ENCODE results near the gene RAPGEF1. TPM values are rescaled to one million over a fixed set of nuclear protein-coding genes. Genes with fewer than 3 reads are reported as not detected.
A peak's percentile ranks its signal among the peaks of the same experiment; 100 is the strongest.

RAPGEF1 gene
- total and polyA plus RNA-seq, 4 donors: 17.5 to 93.2 (median 54.7) TPM

GRCh38 chr9:131719262-131719908, 20.5 kb downstream of the RAPGEF1 start:
- Histone ChIP-seq H3K27me3 (ENCODE audit: control insufficient read depth in 1 of 2, insufficient read depth in 2 of 2, low read length in 1 of 2) (no peaks in the 10 kb centered on the region), H3K9me3 (ENCODE audit: control insufficient read depth, low read length) (no peaks in the 10 kb centered on the region), H3K36me3 (ENCODE audit: control insufficient read depth in 1 of 2, insufficient read depth in 2 of 2, low read length in 1 of 2) (no peaks in the 10 kb centered on the region), H3K27ac (ENCODE audit: low read depth in 1 of 2, low read length in 2 of 2) (no peak overlapping the region), H3K4me1 (ENCODE audit: control insufficient read depth in 1 of 2, insufficient read depth in 2 of 2, low read length in 2 of 2) (no peaks in the 10 kb centered on the region), H3K4me3 (ENCODE audit: low read length in 2 of 2) (no peak overlapping the region)
- no peak for ATAC-seq (ENCODE audit: low FRiP score)
- WGBS, 2 donors: 75 to 78% methylated on average over 7 of the region's 7 CpGs
- DNase-seq: no peak
- intact Hi-C loops (cut with DNase I): loop anchor here in 1 of 2 donors (5.0 kb wide), 1 partner anchor 52 kb away; no protein-coding TSS in a partner anchor

DNA sequence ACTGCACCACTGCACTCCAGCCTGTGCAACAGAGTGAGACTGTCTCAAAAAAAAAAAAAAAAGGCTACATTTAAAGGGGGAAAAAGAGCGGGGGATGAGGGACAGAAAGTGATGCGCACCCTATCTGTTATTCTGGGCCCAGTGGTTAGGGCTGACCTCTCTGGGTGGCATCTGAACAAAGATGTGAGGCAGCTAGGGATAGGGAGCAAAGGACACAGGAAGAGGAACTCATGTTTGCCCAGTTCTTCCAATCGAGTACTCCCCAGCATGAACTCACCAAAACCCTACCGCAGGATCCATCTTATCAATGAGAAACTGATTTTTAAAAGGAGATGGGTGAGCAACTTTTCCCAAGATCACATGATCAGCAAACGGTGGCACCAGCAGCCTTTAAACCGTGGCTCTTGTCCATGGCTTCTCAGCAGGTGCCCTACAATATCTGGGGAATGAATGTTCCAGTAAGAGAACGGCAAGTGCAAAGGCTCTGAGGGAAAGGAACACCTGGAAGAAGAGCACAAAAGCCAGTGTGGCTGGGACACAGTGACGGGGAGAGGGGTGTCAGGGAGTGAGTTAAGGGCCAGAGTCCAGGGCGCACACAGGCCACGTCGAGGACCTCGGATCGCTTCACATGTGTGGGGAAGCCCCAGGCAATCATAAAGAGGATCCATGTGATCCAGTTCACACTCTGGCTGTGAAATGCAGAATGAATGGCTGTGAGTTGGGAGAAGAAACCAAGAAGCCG, 22.0 kb downstream of the RAPGEF1 start:
- no peaks in the 10 kb centered on the region for H3K27me3 ChIP-seq (ENCODE audit: control insufficient read depth in 1 of 2, insufficient read depth in 2 of 2, low read length in 1 of 2)
- ATAC-seq (ENCODE audit: low FRiP score) (no peak), DNase-seq (no peak)
- 89 to 93% methylated on average over 14 of the region's 14 CpGs for WGBS, 2 donors
- no peaks in the 10 kb centered on the region for H3K36me3 ChIP-seq (ENCODE audit: control insufficient read depth in 1 of 2, insufficient read depth in 2 of 2, low read length in 1 of 2)
- intact Hi-C loops (cut with DNase I): loop anchor here in 1 of 2 donors (5.0 kb wide), 1 partner anchor 51 kb away; no protein-coding TSS in a partner anchor
- H3K27ac ChIP-seq (ENCODE audit: low read depth in 1 of 2, low read length in 2 of 2): no peak overlapping the region
- H3K4me1 ChIP-seq (ENCODE audit: control insufficient read depth in 1 of 2, insufficient read depth in 2 of 2, low read length in 2 of 2): peaks cover 0 to 3% of the 10 kb centered on the region in 2 donors
- no peak overlapping the region for H3K4me3 ChIP-seq (ENCODE audit: low read length in 2 of 2)
- no peaks in the 10 kb centered on the region for H3K9me3 ChIP-seq (ENCODE audit: control insufficient read depth, low read length)

GRCh38 chr9:131715906-131716305, 24.0 kb downstream of the RAPGEF1 start:
- peak overlapping the region in 1 of 2 donors; percentile 50 for H3K27ac ChIP-seq (ENCODE audit: low read depth in 1 of 2, low read length in 2 of 2)
- no peak overlapping the region for H3K4me3 ChIP-seq (ENCODE audit: low read length in 2 of 2)
- intact Hi-C loops (cut with DNase I): loop anchor here in 1 of 2 donors (5.0 kb wide), 1 partner anchor 49 kb away; no protein-coding TSS in a partner anchor
- H3K9me3 ChIP-seq (ENCODE audit: control insufficient read depth, low read length): no peaks in the 10 kb centered on the region
- 51 to 55% methylated on average over 5 of the region's 5 CpGs for WGBS, 2 donors
- peaks cover 0 to 3% of the 10 kb centered on the region in 2 donors for H3K4me1 ChIP-seq (ENCODE audit: control insufficient read depth in 1 of 2, insufficient read depth in 2 of 2, low read length in 2 of 2)
- ATAC-seq (ENCODE audit: low FRiP score): no peak
- no peaks in the 10 kb centered on the region for H3K36me3 ChIP-seq (ENCODE audit: control insufficient read depth in 1 of 2, insufficient read depth in 2 of 2, low read length in 1 of 2)
- DNase-seq: no peak
- H3K27me3 ChIP-seq (ENCODE audit: control insufficient read depth in 1 of 2, insufficient read depth in 2 of 2, low read length in 1 of 2): no peaks in the 10 kb centered on the region

DNA sequence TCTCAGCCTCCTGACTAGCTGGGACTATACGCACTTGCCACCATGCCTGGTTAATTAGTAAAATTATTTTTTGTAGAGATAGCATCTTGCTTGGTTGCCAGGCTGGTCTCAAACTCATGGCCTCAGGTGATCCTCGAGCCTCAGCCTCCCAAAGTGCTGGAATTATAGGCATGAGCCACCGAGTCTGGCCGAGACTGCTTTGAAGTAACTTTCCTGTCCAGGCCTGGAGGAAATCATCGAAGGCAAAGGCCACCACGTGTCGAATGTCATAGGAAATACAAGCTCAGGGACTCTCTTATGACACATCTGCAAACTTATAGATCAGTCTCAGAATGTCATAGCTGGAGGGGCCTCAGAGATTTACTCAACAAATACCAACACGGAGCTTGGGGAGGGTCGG, 25.1 kb downstream of the RAPGEF1 start:
- Histone ChIP-seq H3K27ac (ENCODE audit: low read depth in 1 of 2, low read length in 2 of 2) (peak overlapping the region; percentile 71 to 90), H3K4me1 (ENCODE audit: control insufficient read depth in 1 of 2, insufficient read depth in 2 of 2, low read length in 2 of 2) (peaks cover 0 to 3% of the 10 kb centered on the region in 2 donors), H3K4me3 (ENCODE audit: low read length in 2 of 2) (no peak overlapping the region), H3K27me3 (ENCODE audit: control insufficient read depth in 1 of 2, insufficient read depth in 2 of 2, low read length in 1 of 2) (no peaks in the 10 kb centered on the region), H3K36me3 (ENCODE audit: control insufficient read depth in 1 of 2, insufficient read depth in 2 of 2, low read length in 1 of 2) (no peaks in the 10 kb centered on the region), H3K9me3 (ENCODE audit: control insufficient read depth, low read length) (no peaks in the 10 kb centered on the region)
- ATAC-seq (ENCODE audit: low FRiP score) (no peak), DNase-seq (no peak)
- 89% methylated on average over 9 of the region's 9 CpGs for WGBS, 2 donors
- intact Hi-C loops (cut with DNase I): loop anchor here (5.0 kb wide), 2 partner anchors 38 to 48 kb away; no protein-coding TSS in a partner anchor

DNA sequence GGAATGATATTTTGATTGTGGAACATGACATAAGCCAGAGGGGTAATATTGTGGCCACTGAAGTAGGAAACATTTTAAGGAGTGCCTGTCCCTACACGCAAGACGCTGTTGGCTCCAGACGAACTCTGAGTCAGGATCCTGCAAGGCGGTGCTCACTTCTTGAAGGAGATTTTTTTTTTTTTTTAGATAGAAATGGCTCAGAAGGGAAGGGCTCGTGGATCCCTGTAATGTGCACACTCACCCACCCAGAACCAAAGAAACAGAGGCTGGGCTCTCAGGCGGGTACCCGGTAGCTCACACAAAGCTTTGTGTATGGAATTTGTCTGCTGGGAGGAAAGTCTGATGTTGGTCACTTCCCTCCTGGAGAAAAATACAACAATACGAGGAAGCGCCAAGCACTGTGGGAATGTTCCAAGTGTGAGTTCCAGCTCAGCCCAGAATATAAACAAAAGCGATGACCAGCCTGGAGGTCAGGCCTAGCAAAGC, 25.7 kb downstream of the RAPGEF1 start:
- no peaks in the 10 kb centered on the region for H3K9me3 ChIP-seq (ENCODE audit: control insufficient read depth, low read length)
- peak overlapping the region; percentile 71 to 90 for H3K27ac ChIP-seq (ENCODE audit: low read depth in 1 of 2, low read length in 2 of 2)
- intact Hi-C loops (cut with DNase I): loop anchor here (5.0 kb wide), 1 partner anchor 37 kb away; no protein-coding TSS in a partner anchor
- ATAC-seq (ENCODE audit: low FRiP score) (peak; percentile 90), DNase-seq (peak; percentile 87 to 90)
- no peak overlapping the region for H3K4me3 ChIP-seq (ENCODE audit: low read length in 2 of 2)
- 1 to 4% methylated on average over 10 of the region's 10 CpGs for WGBS, 2 donors
- peaks cover 0 to 3% of the 10 kb centered on the region in 2 donors for H3K4me1 ChIP-seq (ENCODE audit: control insufficient read depth in 1 of 2, insufficient read depth in 2 of 2, low read length in 2 of 2)
- H3K36me3 ChIP-seq (ENCODE audit: control insufficient read depth in 1 of 2, insufficient read depth in 2 of 2, low read length in 1 of 2): no peaks in the 10 kb centered on the region
- H3K27me3 ChIP-seq (ENCODE audit: control insufficient read depth in 1 of 2, insufficient read depth in 2 of 2, low read length in 1 of 2): no peaks in the 10 kb centered on the region

GRCh38 chr9:131713016-131713415, 26.9 kb downstream of the RAPGEF1 start:
- intact Hi-C loops (cut with DNase I): loop anchor here (5.0 kb wide), 1 partner anchor 36 kb away; no protein-coding TSS in a partner anchor
- Histone ChIP-seq H3K27me3 (ENCODE audit: control insufficient read depth in 1 of 2, insufficient read depth in 2 of 2, low read length in 1 of 2) (no peaks in the 10 kb centered on the region), H3K27ac (ENCODE audit: low read depth in 1 of 2, low read length in 2 of 2) (peak overlapping the region; percentile 72 to 96), H3K4me3 (ENCODE audit: low read length in 2 of 2) (no peak overlapping the region), H3K4me1 (ENCODE audit: control insufficient read depth in 1 of 2, insufficient read depth in 2 of 2, low read length in 2 of 2) (peaks cover 0 to 6% of the 10 kb centered on the region in 2 donors), H3K9me3 (ENCODE audit: control insufficient read depth, low read length) (no peaks in the 10 kb centered on the region), H3K36me3 (ENCODE audit: control insufficient read depth in 1 of 2, insufficient read depth in 2 of 2, low read length in 1 of 2) (no peaks in the 10 kb centered on the region)
- 93 to 96% methylated on average over 8 of the region's 8 CpGs for WGBS, 2 donors
- ATAC-seq (ENCODE audit: low FRiP score): no peak
- no peak for DNase-seq

DNA sequence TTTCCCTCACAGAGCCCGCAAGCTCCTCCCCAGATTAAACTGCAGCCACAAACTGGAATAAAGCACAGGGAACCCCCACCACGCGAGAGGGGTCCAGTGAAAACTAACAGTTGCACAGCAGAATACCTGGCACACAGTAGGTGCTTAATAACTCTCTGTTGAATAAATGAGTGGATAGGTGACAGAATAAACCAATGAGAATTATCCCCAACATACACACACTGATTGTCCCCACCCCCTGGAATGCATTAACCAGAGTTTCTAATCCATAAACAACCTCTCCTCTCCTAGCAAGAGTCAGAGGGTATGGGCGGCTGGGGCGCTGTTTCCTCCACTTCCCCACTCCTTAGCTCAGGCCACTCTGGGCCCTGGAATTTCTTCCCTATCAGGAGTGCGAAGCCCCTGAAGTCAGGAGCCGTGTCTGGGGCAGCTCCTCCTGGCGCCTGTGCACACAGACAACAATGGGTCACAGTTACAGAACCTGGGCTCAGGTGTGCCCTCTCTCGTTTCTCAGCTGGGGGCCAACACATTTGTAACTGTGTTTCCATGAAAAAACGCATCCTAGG, 27.6 kb downstream of the RAPGEF1 start:
- WGBS, 2 donors: 94 to 95% methylated on average over 10 of the region's 10 CpGs
- Histone ChIP-seq H3K9me3 (ENCODE audit: control insufficient read depth, low read length) (no peaks in the 10 kb centered on the region), H3K27ac (ENCODE audit: low read depth in 1 of 2, low read length in 2 of 2) (peak overlapping the region in 1 of 2 donors; percentile 20), H3K4me1 (ENCODE audit: control insufficient read depth in 1 of 2, insufficient read depth in 2 of 2, low read length in 2 of 2) (peaks cover 0 to 6% of the 10 kb centered on the region in 2 donors), H3K4me3 (ENCODE audit: low read length in 2 of 2) (no peak overlapping the region), H3K27me3 (ENCODE audit: control insufficient read depth in 1 of 2, insufficient read depth in 2 of 2, low read length in 1 of 2) (no peaks in the 10 kb centered on the region), H3K36me3 (ENCODE audit: control insufficient read depth in 1 of 2, insufficient read depth in 2 of 2, low read length in 1 of 2) (no peaks in the 10 kb centered on the region)
- no peak for ATAC-seq (ENCODE audit: low FRiP score)
- no peak for DNase-seq
- intact Hi-C loops (cut with DNase I): loop anchor here (5.0 kb wide), 1 partner anchor 35 kb away; no protein-coding TSS in a partner anchor

GRCh38 chr9:131709771-131710431, 30.0 kb downstream of the RAPGEF1 start:
- no peak for ATAC-seq (ENCODE audit: low FRiP score)

More at GRCh38 chr9:131709771-131710431, 30.0 kb downstream of the RAPGEF1 start:
- H3K36me3 ChIP-seq (ENCODE audit: control insufficient read depth in 1 of 2, insufficient read depth in 2 of 2, low read length in 1 of 2): no peaks in the 10 kb centered on the region
- no peak overlapping the region for H3K4me3 ChIP-seq (ENCODE audit: low read length in 2 of 2)
- intact Hi-C loops (cut with DNase I): loop anchor here (5.0 kb wide), 1 partner anchor 33 kb away; no protein-coding TSS in a partner anchor
- H3K27me3 ChIP-seq (ENCODE audit: control insufficient read depth in 1 of 2, insufficient read depth in 2 of 2, low read length in 1 of 2): no peaks in the 10 kb centered on the region
- H3K27ac ChIP-seq (ENCODE audit: low read depth in 1 of 2, low read length in 2 of 2): peak overlapping the region in 1 of 2 donors; percentile 7
- peaks cover 4 to 6% of the 10 kb centered on the region in 2 donors for H3K4me1 ChIP-seq (ENCODE audit: control insufficient read depth in 1 of 2, insufficient read depth in 2 of 2, low read length in 2 of 2)
- no peak for DNase-seq
- H3K9me3 ChIP-seq (ENCODE audit: control insufficient read depth, low read length): no peaks in the 10 kb centered on the region
- WGBS, 2 donors: 52 to 54% methylated on average over 10 of the region's 10 CpGs
